Measurements from ENCODE around the gene METTL2B.
"Not testable (repeated sequence)": the region's sequence is repeated elsewhere in the genome, so short reads cannot be mapped to it uniquely, and the experiment has no call there.

The METTL2B gene

DNA sequence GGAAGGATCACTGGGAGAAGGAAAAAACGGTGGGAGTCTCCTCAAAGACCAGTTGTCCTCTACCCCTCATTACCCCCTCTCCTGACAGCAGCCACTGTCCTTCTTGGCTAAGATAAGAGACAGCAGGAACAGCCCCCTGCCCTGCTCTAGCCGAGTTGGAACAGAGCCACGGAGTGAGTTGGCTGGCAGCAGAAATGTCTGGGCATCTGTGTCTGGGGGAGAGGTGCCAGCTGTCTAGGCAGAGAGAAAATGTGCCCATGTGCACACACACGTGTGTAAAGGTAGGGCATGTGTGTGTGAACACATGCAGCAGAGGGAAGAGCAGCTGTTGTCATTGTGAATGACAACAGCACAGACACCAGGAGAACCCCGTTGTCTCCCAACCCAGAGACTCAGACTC lies 30.2 kb upstream of the METTL2B start:
- H3K27me3 ChIP-seq (ENCODE audit: control insufficient read depth, insufficient read depth, low read length) = no peaks in the 10 kb centered on the region
- H3K36me3 ChIP-seq (ENCODE audit: control insufficient read depth, insufficient read depth, low read length) = no peaks in the 10 kb centered on the region
- H3K4me3 ChIP-seq (ENCODE audit: low read length) = no peak overlapping the region
- H3K4me1 ChIP-seq (ENCODE audit: control insufficient read depth, insufficient read depth, low read length) = peaks cover 6% of the 10 kb centered on the region
- no peaks in the 10 kb centered on the region for H3K9me3 ChIP-seq (ENCODE audit: control insufficient read depth, low read length)
- no peak overlapping the region for H3K9ac ChIP-seq (ENCODE audit: low read length)

DNA sequence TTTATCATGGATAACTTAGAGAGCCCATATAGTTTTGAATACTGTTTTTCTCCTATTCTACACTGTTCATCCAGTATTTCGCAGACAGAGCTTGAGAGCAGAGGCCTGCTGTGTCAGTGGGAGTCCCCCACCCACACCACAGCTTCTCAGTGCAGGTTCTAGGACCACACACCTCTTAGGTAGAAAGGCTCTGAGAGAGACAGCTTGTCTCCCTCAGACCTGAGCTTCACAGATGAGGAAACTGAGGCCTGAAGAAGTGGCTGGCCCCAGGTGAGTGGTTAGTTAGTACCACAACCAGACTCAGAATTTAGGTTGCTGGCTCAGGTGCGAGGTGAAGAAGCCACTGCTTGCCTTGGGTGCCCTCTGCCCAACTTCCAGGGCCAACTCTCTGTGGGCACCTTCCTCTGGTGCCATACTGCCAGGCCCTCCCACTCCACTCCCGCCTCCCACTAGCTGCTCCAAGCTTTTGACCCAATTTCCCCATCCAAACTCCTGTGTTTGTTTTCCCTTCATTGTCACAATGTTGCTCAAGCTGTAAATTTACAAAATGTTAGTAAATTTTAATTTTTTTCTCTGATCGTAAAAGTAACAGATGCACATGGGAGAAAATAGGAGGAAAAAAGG lies 28.5 kb upstream of the METTL2B start:
- Histone ChIP-seq H3K9ac (ENCODE audit: low read length) (no peak overlapping the region), H3K27me3 (ENCODE audit: control insufficient read depth, insufficient read depth, low read length) (no peaks in the 10 kb centered on the region), H3K4me3 (ENCODE audit: low read length) (no peak overlapping the region), H3K9me3 (ENCODE audit: control insufficient read depth, low read length) (no peaks in the 10 kb centered on the region), H3K4me1 (ENCODE audit: control insufficient read depth, insufficient read depth, low read length) (peaks cover 6% of the 10 kb centered on the region), H3K36me3 (ENCODE audit: control insufficient read depth, insufficient read depth, low read length) (no peaks in the 10 kb centered on the region)

DNA sequence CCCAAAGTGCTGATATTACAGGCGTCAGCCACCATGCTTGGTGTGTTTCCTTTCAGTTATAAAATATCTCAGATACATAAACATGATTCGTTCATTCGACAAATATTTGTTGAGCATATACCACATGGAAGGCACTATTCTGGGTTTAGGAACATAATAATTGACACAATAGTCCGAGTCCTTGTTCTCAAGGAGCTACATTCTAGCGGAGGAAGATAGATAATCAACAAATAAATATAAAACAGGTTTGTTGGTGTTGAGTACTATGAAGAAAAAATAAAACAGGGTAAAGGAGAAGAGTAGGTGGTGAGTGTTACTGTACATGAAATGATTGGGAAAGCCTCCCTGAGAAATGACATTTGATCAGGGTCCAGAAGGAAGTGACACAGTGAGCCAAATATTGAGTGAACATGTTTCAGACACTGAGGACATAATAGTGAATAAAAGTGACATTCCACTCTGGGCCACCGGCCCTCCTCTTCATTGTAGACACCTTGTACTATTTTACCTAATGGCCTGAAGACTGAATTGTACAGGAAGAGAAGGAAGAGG lies 27.7 kb upstream of the METTL2B start:
- H3K27me3 ChIP-seq (ENCODE audit: control insufficient read depth, insufficient read depth, low read length) = no peaks in the 10 kb centered on the region
- H3K4me3 ChIP-seq (ENCODE audit: low read length) = no peak overlapping the region
- no peaks in the 10 kb centered on the region for H3K9me3 ChIP-seq (ENCODE audit: control insufficient read depth, low read length)
- peaks cover 8% of the 10 kb centered on the region for H3K4me1 ChIP-seq (ENCODE audit: control insufficient read depth, insufficient read depth, low read length)
- no peaks in the 10 kb centered on the region for H3K36me3 ChIP-seq (ENCODE audit: control insufficient read depth, insufficient read depth, low read length)
- no peak overlapping the region for H3K9ac ChIP-seq (ENCODE audit: low read length)

DNA sequence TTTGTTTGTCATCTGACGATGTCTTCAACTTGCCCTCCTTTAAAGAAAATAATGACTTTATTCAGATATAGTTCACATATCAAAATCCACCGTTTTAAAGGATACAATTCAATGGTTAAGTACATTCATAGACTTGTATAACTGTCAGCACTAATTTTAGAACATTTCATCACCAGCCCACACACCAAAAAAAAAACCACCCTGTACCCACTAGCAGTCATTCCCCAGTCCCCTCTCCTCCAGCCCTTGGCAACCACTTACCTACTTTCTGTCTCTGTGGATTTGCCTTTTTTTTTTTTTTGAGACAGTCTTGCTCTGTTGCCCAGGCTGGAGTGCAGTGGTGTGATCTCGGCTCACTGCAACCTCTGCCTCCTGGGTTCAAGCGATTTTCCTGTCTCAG lies 26.1 kb upstream of the METTL2B start:
- no peak overlapping the region for H3K9ac ChIP-seq (ENCODE audit: low read length)
- no peaks in the 10 kb centered on the region for H3K27me3 ChIP-seq (ENCODE audit: control insufficient read depth, insufficient read depth, low read length)
- peaks cover 20% of the 10 kb centered on the region for H3K4me1 ChIP-seq (ENCODE audit: control insufficient read depth, insufficient read depth, low read length)
- no peak overlapping the region for H3K4me3 ChIP-seq (ENCODE audit: low read length)
- no peaks in the 10 kb centered on the region for H3K9me3 ChIP-seq (ENCODE audit: control insufficient read depth, low read length)
- no peaks in the 10 kb centered on the region for H3K36me3 ChIP-seq (ENCODE audit: control insufficient read depth, insufficient read depth, low read length)

DNA sequence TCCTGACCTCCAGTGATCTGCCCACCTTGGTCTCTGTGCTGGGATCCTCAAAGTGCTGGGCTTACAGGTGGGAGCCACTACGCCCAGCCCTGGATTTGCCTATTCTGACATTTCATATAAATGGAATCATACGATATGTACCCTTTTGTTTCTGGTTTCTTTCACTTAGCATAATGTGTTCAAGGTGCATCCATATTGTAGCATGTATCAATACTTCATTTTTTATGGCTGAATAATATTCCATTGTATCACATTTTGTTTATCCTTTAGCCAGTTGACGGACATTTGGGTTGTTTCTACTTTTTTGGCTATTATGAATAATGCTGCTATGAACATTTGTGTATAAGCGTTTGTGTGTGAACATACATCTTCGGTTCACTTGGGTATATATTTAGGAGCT lies 25.6 kb upstream of the METTL2B start:
- Histone ChIP-seq H3K4me3 (ENCODE audit: low read length) (no peak overlapping the region), H3K9ac (ENCODE audit: low read length) (no peak overlapping the region), H3K27me3 (ENCODE audit: control insufficient read depth, insufficient read depth, low read length) (no peaks in the 10 kb centered on the region), H3K4me1 (ENCODE audit: control insufficient read depth, insufficient read depth, low read length) (peaks cover 21% of the 10 kb centered on the region), H3K36me3 (ENCODE audit: control insufficient read depth, insufficient read depth, low read length) (no peaks in the 10 kb centered on the region), H3K9me3 (ENCODE audit: control insufficient read depth, low read length) (no peaks in the 10 kb centered on the region)

DNA sequence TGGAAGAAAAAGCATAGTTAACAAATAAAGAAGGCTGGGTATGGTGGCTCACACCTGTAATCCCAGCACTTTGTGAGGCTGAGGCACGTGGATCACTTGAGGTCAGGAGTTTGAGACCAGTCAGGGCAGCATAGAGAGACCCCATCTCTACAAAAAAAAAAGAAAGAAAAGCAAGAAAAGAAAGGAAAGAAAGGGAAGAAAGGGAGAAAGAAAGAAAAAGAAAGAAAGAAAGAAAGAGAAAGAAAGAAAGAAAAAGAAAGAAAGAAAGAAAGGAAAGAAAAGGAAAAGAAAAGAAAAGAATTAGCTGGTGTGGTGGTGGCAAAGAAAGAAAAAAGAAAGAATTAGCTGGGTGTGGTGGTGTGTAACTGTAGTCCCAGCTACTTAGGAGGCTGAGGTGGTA lies 24.0 kb upstream of the METTL2B start:
- peaks cover 32% of the 10 kb centered on the region for H3K4me1 ChIP-seq (ENCODE audit: control insufficient read depth, insufficient read depth, low read length)
- H3K9me3 ChIP-seq (ENCODE audit: control insufficient read depth, low read length) = no peaks in the 10 kb centered on the region
- H3K4me3 ChIP-seq (ENCODE audit: low read length) = no peak overlapping the region
- H3K27me3 ChIP-seq (ENCODE audit: control insufficient read depth, insufficient read depth, low read length) = no peaks in the 10 kb centered on the region
- H3K36me3 ChIP-seq (ENCODE audit: control insufficient read depth, insufficient read depth, low read length) = no peaks in the 10 kb centered on the region
- no peak overlapping the region for H3K9ac ChIP-seq (ENCODE audit: low read length)

DNA sequence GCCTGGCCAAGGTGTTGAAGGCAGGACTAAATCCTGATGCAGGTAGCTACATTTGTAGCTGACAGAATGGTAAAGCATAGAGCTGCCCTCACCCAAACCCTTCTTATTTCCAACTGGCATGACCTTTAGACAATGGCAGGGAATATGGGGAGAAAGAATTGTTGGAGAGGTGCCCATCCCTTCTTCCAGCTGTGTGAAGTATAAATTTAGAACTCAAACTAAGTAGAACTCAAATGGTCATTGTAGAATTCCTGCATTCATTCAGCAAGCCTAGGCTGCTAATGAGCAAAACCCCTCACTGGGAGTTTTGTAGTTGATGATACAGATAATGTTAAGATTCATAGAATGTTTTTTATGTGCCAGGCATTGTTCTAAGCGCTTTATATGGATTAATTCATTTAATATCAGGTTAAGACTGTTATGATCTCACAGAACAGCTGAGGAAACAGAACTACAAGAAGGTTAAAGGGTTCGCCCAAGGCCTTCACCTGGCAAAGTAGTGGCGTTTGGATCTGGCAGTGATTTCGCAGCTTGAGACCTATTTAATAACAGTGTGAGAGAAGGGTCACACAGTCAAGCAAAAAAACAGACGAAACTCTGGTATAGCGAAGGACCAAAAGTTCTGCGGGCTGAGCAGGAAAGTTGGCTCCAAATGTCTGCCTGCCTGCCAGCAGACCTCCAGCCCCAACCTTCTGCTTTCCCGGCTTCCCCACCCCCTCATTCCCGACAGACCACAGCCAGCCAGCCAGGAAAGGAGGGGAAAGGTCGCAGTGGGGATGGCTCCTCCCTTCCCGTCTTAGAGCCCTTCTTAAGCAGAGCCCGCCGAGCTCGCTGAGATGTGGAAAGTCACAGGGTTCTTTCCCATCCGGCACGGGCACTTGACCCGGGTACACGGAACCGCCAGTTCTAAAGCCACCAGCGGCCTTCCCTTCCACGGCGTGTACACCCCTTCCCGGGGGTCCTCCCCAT lies 22.4 kb upstream of the METTL2B start:
- Histone ChIP-seq H3K4me3 (ENCODE audit: low read length) (no peak overlapping the region), H3K9me3 (ENCODE audit: control insufficient read depth, low read length) (no peaks in the 10 kb centered on the region), H3K36me3 (ENCODE audit: control insufficient read depth, insufficient read depth, low read length) (no peaks in the 10 kb centered on the region), H3K9ac (ENCODE audit: low read length) (no peak overlapping the region), H3K4me1 (ENCODE audit: control insufficient read depth, insufficient read depth, low read length) (peaks cover 32% of the 10 kb centered on the region), H3K27me3 (ENCODE audit: control insufficient read depth, insufficient read depth, low read length) (no peaks in the 10 kb centered on the region)

DNA sequence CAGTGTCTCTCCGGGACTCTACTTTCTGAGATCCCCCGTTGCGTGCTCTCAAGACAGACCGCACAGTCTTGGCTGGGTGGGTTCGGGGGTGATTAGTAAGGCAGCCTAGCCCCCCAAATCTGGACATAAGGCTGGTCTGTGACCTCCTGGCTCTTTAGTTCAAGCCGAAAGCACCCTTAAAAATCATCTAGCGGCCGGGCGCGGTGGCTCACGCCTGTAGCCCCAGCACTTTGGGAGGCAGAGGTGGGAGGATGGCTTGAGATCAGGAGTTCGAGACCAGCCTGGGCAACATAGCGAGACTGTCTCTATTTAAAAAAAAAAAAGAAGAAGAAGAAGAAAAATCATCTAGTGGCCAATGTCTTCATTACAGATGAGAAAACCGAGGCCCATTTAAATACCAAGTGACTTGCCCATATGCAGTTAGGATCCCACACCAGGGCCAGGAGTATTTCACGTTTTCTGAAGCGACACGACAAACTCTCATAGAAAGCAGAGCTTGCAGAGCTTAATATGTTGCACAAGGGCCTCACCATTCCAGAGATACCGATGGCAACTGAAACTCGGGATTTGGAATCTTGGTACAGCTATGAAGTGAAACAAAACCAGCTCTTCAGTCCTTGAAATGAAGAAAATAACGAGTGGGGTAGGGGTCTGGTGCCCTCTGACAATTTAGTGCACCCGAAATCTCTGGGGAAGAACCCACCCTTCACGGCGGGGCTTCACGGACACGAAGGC lies 21.6 kb upstream of the METTL2B start:
- Histone ChIP-seq H3K9me3 (ENCODE audit: control insufficient read depth, low read length) (no peaks in the 10 kb centered on the region), H3K9ac (ENCODE audit: low read length) (peak overlapping the region; percentile 85), H3K36me3 (ENCODE audit: control insufficient read depth, insufficient read depth, low read length) (no peaks in the 10 kb centered on the region), H3K4me3 (ENCODE audit: low read length) (peak overlapping the region; percentile 67), H3K27me3 (ENCODE audit: control insufficient read depth, insufficient read depth, low read length) (no peaks in the 10 kb centered on the region), H3K4me1 (ENCODE audit: control insufficient read depth, insufficient read depth, low read length) (peaks cover 36% of the 10 kb centered on the region)

DNA sequence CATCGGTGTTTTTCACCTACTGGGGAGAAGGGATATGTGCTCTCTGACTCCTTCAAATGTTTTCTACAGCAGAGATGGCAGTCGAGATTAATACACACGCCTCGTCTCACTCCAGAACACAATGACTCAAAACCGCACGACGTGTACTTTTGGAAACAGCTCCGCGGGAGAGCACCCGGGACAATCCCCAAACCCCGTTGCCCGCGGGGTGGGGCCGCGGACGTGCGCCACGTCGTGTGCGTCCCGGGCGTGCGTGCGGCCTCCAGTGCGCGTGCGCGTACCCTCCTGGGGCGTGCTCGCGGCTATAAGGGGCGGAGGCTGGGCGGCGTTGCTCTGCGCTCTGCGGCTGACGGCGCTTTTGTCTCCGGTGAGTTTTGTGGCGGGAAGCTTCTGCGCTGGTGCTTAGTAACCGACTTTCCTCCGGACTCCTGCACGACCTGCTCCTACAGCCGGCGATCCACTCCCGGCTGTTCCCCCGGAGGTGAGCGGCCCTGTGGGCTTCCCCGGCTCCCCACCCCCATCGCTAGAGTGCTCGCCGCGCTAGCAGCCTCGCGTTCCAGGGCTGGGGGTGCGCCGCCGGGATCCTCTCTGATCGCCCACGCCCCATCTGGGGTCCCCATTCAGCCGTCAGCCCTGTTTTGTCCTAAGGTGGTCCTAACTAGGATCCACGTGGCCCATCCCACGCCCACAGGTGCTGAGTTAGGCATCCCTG lies 20.8 kb upstream of the METTL2B start, which contains the start of gene HILPDA:
TSS of gene HILPDA (plus strand) at position 336 of the 712 bp plus-strand sequence. CDS start 1,391 bp downstream, outside the sequence.
- Histone ChIP-seq H3K9ac (ENCODE audit: low read length) (peak within 1 kb of the TSS; percentile 85), H3K9me3 (ENCODE audit: control insufficient read depth, low read length) (no peaks in the 10 kb centered on the region), H3K27me3 (ENCODE audit: control insufficient read depth, insufficient read depth, low read length) (no peaks in the 10 kb centered on the region), H3K4me1 (ENCODE audit: control insufficient read depth, insufficient read depth, low read length) (peaks cover 36% of the 10 kb centered on the region), H3K36me3 (ENCODE audit: control insufficient read depth, insufficient read depth, low read length) (no peaks in the 10 kb centered on the region), H3K4me3 (ENCODE audit: low read length) (peak within 1 kb of the TSS; percentile 67)

DNA sequence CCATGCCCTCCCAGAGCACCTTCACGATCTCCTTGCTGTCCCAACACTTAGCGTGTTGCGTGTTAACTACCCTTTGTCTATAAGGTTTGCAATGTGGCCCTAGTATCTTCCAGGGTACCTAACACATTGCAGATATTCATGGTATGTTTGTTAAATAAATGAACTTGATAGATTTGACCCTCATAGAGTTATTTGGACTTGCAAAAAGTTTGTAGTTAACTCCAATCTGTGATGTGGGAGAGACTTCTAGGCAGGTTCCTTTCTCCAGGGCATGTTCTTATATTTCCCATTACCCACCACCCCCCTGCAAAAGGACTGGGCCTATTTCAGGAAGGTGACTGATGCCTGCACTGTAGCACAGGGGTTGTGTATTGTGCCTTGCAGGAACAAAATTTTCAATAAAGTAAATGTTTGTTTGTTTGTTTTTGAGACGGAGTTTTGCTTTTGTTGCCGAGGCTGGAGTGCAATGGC lies 20.3 kb upstream of the METTL2B start:
- Histone ChIP-seq H3K36me3 (ENCODE audit: control insufficient read depth, insufficient read depth, low read length) (no peaks in the 10 kb centered on the region), H3K27me3 (ENCODE audit: control insufficient read depth, insufficient read depth, low read length) (no peaks in the 10 kb centered on the region), H3K9ac (ENCODE audit: low read length) (peak overlapping the region; percentile 85), H3K9me3 (ENCODE audit: control insufficient read depth, low read length) (no peaks in the 10 kb centered on the region), H3K4me1 (ENCODE audit: control insufficient read depth, insufficient read depth, low read length) (peaks cover 36% of the 10 kb centered on the region), H3K4me3 (ENCODE audit: low read length) (peak overlapping the region; percentile 67)

DNA sequence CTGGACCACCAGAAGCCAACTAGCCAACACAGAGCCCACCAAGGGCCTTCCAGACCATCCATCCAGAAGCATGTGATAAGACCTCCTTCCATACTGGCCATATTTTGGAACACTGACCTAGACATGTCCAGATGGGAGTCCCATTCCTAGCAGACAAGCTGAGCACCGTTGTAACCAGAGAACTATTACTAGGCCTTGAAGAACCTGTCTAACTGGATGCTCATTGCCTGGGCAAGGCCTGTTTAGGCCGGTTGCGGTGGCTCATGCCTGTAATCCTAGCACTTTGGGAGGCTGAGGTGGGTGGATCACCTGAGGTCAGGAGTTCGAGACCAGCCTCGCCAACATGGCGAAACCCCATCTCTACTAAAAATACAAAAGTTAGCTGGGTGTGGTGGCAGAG lies 19.2 kb upstream of the METTL2B start:
- H3K36me3 ChIP-seq (ENCODE audit: control insufficient read depth, insufficient read depth, low read length); H3K9me3 ChIP-seq (ENCODE audit: control insufficient read depth, low read length); H3K27me3 ChIP-seq (ENCODE audit: control insufficient read depth, insufficient read depth, low read length); H3K4me3 ChIP-seq (ENCODE audit: low read length): not testable (repeated sequence)
- Histone ChIP-seq H3K4me1 (ENCODE audit: control insufficient read depth, insufficient read depth, low read length) (peaks cover 36% of the 10 kb centered on the region), H3K9ac (ENCODE audit: low read length) (peak overlapping the region; percentile 22)

All from mucosa of stomach (tissue), 1 donor.